Limb (tissue), 2 donors: Measurements from ENCODE around the gene GRAMD1B.
"Not testable (repeated sequence)": the region's sequence is repeated elsewhere in the genome, so short reads cannot be mapped to it uniquely, and the experiment has no call there.

Source experiments
- DNase-seq, 2 donors: peaks; one replicate each; pipeline ENCODE4 v3.0.0-alpha.2; 2016; ENCODE audit errors: extremely low spot score in 2 of 2

The GRAMD1B gene

DNA sequence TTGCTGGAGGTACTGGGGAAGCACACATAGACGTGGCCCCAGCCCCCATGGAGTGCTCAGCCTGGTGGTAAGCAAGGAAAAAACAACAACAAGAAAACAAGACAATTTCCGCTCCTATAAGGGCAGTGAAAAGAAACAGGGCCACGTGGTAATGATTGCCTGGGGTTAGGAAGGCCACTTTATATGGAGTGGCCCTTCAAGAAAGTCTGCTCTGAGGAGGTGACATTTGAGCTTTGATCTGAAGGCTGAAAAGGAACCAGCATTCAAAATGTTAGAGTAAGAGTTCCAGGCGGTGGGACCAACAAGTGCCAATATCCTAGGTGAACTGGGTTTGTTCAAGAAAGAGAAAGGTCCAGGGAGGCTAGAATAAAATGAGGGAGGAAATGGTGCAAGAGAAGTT is 136.8 kb downstream of the GRAMD1B start:
- no peak for DNase-seq

- DNase-seq, result no peak
Measured at GRCh38 chr11:123567466-123567865, 137.4 kb downstream of the GRAMD1B start.

DNA sequence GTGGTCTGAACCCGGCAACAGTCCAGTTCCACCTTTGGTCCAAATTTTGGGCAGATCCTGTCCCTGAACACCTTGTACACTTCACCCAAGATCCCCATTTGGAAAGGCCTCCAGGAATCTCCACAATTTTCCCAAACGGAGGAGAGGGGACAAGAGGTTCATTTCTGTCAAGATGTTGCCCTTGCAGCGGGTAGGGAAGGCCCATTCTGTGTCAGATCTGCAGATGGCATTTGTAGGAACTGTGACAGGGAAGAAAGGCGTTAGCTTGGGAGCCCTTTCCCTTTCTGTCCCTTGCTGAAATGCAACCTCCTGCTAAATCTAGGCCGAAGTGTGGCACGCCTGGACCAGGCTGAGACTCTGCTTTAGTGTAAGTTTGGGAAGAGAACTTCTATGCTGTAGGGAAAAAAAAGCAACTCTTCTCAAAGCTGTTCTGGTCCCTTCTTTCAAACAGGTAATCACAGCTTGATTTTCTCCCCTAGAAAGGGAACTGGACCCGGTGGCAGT is 138.3 kb downstream of the GRAMD1B start:
- DNase-seq, result no peak

DNA sequence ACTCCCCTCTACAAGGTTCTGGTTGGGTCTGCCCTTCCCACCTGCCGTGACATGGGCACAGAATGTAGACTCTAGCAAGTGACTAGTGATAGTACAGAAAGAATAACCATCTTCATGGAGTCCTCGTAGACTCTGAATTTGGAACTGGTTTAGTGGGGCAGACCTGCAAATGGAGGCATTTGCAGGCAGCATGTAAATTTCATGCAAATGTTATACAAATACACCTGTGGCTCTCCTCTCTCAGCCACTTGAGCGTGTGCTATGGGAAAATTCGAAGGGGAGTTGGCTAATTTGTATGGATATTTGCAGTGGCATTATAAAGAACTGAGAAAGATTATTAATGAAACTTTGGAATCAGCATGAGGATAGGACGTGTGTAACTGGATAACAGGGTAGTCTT is 139.3 kb downstream of the GRAMD1B start:
- DNase-seq, result no peak

- no peak for DNase-seq
Measured at GRCh38 chr11:123570939-123571580, 141.0 kb downstream of the GRAMD1B start.

- not testable (repeated sequence) for DNase-seq
Measured at GRCh38 chr11:123572791-123573190, 142.7 kb downstream of the GRAMD1B start.

GRCh38 chr11:123573286-123573685 is 143.2 kb downstream of the GRAMD1B start:
- no peak for DNase-seq

DNA sequence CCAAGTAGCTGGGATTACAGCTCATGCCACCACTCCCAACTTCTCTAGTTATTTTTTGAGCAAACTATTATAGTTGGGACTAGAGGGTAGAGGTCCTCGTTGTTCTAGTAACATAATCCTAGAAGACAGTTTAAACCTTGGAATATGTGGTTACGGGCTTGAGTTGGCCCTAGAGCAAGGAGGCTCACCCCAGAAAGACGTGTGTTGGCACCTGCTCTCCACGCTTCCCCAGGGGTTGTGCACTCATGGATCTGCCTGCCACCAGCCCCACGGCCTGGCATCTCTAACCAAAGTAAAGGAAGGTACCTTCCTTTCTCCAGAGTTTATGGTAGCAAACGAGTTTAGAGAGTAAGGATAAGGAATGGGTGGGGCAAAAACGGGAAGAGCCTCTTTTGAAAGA is 145.4 kb downstream of the GRAMD1B start:
- no peak for DNase-seq

- no peak for DNase-seq
Measured at GRCh38 chr11:123576082-123576481, 146.0 kb downstream of the GRAMD1B start.

DNA sequence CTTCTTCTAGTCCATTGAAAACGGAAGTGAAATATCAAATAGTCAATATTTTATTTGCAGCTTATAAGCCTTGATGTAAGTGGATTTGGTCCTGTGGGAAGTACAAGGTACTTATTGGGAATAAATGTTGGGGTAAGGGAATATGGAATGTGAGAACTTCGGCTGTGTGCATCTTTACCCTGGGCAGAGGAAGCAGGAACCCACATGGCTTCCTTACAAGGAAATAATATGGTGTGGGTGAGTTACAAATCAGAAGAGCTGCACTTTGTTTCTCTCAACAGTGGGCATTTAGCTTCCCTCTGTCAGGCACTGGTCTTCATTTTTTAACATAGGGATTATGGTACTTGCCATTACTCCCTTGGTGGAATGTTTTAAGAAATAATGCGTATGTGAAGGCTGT is 146.4 kb downstream of the GRAMD1B start:
- no peak for DNase-seq

GRCh38 chr11:123577081-123577598 is 147.1 kb downstream of the GRAMD1B start:
- peak; percentile 33 to 85 for DNase-seq

GRCh38 chr11:123578778-123579481 is 148.9 kb downstream of the GRAMD1B start:
- no peak for DNase-seq

DNA sequence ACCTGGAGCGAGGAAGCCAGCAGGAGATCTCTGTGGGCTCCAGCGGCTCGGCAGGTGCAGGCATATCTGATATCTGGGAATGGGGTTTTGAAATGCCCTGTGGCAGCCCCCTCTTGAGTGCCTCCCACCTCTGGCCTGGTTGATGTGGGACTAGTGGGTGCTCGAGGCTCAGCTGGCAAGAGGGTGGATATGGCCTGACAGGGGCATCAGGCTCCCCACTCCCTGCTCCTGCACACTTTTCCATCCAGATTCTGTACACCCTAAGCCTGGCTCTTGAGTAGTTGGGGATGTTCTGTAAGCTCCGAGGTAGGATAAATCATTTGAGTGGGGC is 149.4 kb downstream of the GRAMD1B start:
- no peak for DNase-seq

- no peak for DNase-seq
Measured at GRCh38 chr11:123580137-123580536, 150.1 kb downstream of the GRAMD1B start.

DNA sequence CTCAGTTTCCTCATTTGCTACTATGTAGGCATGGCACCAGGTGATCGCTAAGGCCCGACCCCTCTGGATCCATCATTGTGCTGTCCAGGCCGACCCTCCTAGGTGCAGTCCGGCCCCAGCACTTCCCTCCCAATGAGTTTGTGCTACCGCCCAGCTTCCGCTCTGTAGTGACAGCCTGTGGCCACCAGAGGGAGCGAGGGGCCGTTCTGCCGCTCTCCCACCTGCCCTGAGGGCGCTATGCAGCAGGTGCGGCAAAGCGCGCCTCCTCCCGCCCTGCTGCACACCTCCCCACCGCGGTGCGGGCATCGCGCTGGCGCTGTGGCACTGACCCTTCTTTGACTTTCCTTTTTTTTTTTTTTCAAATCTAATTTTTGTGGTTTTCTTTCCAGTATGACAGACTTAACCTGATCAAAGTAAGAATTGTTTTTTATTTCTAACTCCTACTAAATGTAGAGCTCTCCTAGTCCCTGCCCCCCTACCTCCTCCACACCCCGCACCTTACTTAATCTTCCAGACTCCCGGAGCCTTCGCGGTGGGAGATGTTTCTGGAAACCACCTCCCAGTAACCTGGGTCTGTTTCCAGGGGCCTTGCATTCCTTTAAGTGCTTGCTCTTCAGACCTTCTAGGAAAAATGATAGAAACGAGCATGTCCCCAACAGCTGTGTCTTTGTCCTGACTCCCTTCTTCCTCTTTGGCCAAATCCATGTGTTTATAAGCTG is 150.6 kb downstream of the GRAMD1B start:
- DNase-seq, result peak; percentile 26 to 78

- no peak for DNase-seq
Measured at GRCh38 chr11:123581651-123582399, 151.8 kb downstream of the GRAMD1B start.

DNA sequence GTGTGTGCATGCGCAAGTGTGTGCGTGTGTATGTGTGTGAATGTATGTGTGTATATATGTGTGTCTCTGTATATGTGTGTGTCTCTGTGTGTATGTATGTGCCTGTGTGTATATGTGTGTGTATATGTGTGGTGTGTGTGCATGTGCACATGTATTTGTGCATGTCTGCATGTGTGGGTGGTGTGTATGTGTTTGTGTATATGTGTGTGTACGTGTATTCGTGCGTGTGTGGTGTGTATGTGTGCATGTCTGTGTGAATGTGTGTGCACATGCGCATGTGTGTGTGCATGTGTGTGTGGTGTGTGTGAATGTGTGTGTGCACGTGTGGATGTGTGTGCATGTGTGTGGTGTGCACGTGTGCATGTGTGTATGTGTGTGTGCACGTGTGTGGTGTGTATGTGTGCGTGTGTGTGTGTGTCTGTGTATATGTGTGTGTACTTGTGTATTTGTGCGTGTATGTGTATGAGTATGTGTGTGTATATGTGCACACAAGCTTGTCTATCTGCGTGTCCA is 153.0 kb downstream of the GRAMD1B start:
- DNase-seq, result no peak

DNA sequence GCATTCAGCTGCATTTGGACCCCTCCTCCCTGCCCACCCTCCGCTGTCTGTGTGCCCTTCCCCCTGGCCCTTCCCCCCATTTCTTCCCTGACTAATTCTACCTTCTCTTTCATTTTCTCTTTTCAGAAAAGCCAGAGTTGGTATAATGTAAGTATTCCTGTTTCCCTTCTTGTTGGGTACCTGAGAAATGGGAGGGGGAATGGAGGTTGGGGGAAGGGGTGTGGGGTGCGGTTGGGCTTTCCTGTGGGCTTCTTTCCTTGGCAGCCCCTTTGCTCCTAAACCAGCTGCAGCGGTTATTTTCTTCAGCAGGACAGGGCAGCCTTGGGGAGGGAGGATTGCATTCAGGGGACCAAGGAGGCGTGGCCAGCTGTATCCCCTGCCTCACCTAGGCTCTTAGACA is 154.1 kb downstream of the GRAMD1B start:
- no peak for DNase-seq

GRCh38 chr11:123584737-123585136 is 154.7 kb downstream of the GRAMD1B start:
- DNase-seq, result no peak

GRCh38 chr11:123585206-123585605 is 155.1 kb downstream of the GRAMD1B start:
- DNase-seq, result no peak

DNA sequence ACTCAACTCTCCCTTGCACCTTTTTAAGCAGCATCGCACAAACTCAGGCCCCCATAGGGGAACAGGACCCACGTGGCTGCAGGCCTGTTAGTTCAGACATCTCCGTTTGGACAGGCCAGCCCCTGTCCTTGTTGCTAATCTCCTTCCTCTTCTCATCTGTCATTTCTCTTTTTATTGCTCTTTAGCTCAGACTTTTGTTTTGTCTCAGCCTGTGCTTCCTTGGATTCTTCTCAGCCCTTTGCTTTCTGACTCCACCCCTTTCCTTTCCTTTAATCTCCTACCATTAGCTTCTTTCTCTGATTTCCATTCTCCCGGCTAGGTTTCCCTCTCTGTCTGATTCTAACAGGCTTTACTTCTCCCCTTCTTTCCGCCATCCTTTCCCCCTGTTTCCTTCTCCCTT is 155.6 kb downstream of the GRAMD1B start:
- DNase-seq, result no peak
